Osteoblast (primary cell): Measurements from ENCODE around the gene CPEB4. TPM values are rescaled to one million over a fixed set of nuclear protein-coding genes. Genes with fewer than 3 reads are reported as not detected.

Experiments
- DNase-seq: peaks from one replicate; pipeline ENCODE4 v3.0.0; 2011; ENCODE audit warnings: low spot score, mixed read lengths; ENCODE audit not compliant: insufficient read length; ENCODE audit errors: missing footprints
- H2AFZ ChIP-seq: 2 replicates; pipeline ENCODE4 v1.6.0; 2011; ENCODE audit warnings: mild to moderate bottlenecking, low read length
- H3K27ac ChIP-seq: 2 replicates; pipeline ENCODE4 v1.5.1; 2011; ENCODE audit warnings: mild to moderate bottlenecking, low read depth, low read length, moderate library complexity
- H3K27me3 ChIP-seq: 2 replicates; pipeline ENCODE4 v1.6.0; 2012; ENCODE audit warnings: mild to moderate bottlenecking, control low read depth, inconsistent platforms, low read length, moderate library complexity; ENCODE audit not compliant: insufficient read depth
- H3K36me3 ChIP-seq: 2 replicates; pipeline ENCODE4 v1.5.1; 2011; ENCODE audit warnings: mild to moderate bottlenecking, low read length, control low read depth, moderate library complexity; ENCODE audit not compliant: insufficient read depth
- H3K4me1 ChIP-seq: 2 replicates; pipeline ENCODE4 v1.5.1; 2011; ENCODE audit warnings: mild to moderate bottlenecking, low read length, control low read depth, moderate library complexity; ENCODE audit not compliant: insufficient read depth
- H3K4me2 ChIP-seq: 2 replicates; pipeline ENCODE4 v1.6.0; 2011; ENCODE audit warnings: mild to moderate bottlenecking, low read length; ENCODE audit not compliant: insufficient read depth
- H3K4me3 ChIP-seq: fragments of 200-600 bp; sonication (generic); 3 replicates; pipeline ENCODE4 v1.5.1; 2012; ENCODE audit warnings: mild to moderate bottlenecking, low read length, inconsistent platforms; ENCODE audit not compliant: insufficient read depth
- H3K79me2 ChIP-seq: 2 replicates; pipeline ENCODE4 v1.6.0; 2012; ENCODE audit warnings: mild to moderate bottlenecking, low read length, control low read depth, inconsistent platforms; ENCODE audit not compliant: insufficient read depth
- H3K9me3 ChIP-seq: 2 replicates; pipeline ENCODE4 v1.5.1; 2011; ENCODE audit warnings: low read depth, low read length, control low read depth
- H4K20me1 ChIP-seq: 2 replicates; pipeline ENCODE4 v1.6.0; 2012; ENCODE audit warnings: mild to moderate bottlenecking, low read length, control low read depth; ENCODE audit not compliant: insufficient read depth
- total RNA-seq: library from RNA; depleted of rRNA; stranded (reverse); fragments of >200 nt; gene quantifications from 2 replicates; pipeline ENCODE4 v1.2.3, GENCODE V29; 2012
- TF ChIP-seq, protein P1 (sequence below): IDR thresholded peaks from 2 replicates; pipeline ENCODE4 v1.5.1; 2011; ENCODE audit warnings: mild to moderate bottlenecking, low read depth, low read length, moderate library complexity; ENCODE audit errors: extremely low read depth

CPEB4 gene
- total RNA-seq, 1 donor, result 41.6 TPM

DNA sequence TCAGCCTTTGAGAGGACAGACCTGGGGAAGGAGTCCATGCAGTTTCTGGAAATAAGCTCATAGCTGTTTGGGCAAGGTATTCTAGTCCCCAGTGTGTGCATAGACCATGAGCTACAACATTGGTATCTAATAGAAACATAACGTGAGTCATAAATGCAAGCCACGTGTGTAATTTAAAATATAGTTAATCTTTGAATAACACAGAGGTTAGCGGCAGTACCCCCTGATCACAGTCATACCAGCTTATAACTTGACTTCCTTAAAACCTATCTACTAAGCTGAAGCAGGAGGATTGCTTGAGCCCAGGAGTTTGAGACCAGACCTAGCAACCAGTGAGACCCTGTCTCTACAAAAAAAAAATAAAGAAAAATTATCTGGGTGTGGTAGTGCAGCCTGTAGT lies 46.4 kb upstream of the CPEB4 start:
- no peak overlapping the region for H3K4me3 ChIP-seq
- DNase-seq, result no peak
- H3K27ac ChIP-seq, result no peak overlapping the region
- H4K20me1 ChIP-seq, result no peaks in the 10 kb centered on the region
- H3K36me3 ChIP-seq, result no peaks in the 10 kb centered on the region
- no peak overlapping the region for H3K4me2 ChIP-seq
- H3K9me3 ChIP-seq, result no peaks in the 10 kb centered on the region
- TF ChIP-seq, protein P1, sequence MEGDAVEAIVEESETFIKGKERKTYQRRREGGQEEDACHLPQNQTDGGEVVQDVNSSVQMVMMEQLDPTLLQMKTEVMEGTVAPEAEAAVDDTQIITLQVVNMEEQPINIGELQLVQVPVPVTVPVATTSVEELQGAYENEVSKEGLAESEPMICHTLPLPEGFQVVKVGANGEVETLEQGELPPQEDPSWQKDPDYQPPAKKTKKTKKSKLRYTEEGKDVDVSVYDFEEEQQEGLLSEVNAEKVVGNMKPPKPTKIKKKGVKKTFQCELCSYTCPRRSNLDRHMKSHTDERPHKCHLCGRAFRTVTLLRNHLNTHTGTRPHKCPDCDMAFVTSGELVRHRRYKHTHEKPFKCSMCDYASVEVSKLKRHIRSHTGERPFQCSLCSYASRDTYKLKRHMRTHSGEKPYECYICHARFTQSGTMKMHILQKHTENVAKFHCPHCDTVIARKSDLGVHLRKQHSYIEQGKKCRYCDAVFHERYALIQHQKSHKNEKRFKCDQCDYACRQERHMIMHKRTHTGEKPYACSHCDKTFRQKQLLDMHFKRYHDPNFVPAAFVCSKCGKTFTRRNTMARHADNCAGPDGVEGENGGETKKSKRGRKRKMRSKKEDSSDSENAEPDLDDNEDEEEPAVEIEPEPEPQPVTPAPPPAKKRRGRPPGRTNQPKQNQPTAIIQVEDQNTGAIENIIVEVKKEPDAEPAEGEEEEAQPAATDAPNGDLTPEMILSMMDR, result no peak
- no peak overlapping the region for H2AFZ ChIP-seq
- H3K4me1 ChIP-seq, result no peaks in the 10 kb centered on the region
- H3K79me2 ChIP-seq, result no peaks in the 10 kb centered on the region
- no peaks in the 10 kb centered on the region for H3K27me3 ChIP-seq

DNA sequence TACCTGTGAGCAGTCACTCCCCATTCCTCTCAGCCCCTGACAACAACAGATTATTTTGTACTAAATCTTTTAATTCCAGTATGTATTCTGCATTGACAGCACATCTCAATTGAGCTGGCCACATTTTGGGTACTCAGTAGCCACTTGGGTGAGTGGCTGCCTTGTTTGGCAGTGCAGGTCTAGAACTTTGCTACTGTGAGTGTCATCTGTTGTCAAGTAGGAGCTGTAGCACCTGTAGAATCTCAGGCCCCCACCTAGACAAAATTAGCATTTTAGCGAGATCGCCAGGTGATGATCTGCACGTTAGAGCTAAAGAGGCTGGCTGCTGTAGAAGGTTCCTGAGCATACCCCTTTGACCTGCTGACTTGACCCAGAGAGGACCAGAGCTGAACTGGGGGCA lies 44.4 kb upstream of the CPEB4 start:
- Histone ChIP-seq H3K27ac (no peak overlapping the region), H3K9me3 (no peaks in the 10 kb centered on the region), H3K4me2 (no peak overlapping the region), H3K27me3 (no peaks in the 10 kb centered on the region), H3K79me2 (no peaks in the 10 kb centered on the region), H3K4me1 (no peaks in the 10 kb centered on the region), H3K4me3 (no peak overlapping the region), H3K36me3 (no peaks in the 10 kb centered on the region), H2AFZ (no peak overlapping the region), H4K20me1 (no peaks in the 10 kb centered on the region)
- TF ChIP-seq, protein P1, result no peak
- DNase-seq, result no peak

GRCh38 chr5:173845321-173845720 lies 42.8 kb upstream of the CPEB4 start:
- H3K4me3 ChIP-seq, result no peak overlapping the region
- no peak for DNase-seq
- H2AFZ ChIP-seq, result no peak overlapping the region
- no peaks in the 10 kb centered on the region for H3K36me3 ChIP-seq
- no peaks in the 10 kb centered on the region for H3K27me3 ChIP-seq
- H3K4me1 ChIP-seq, result no peaks in the 10 kb centered on the region
- no peaks in the 10 kb centered on the region for H3K79me2 ChIP-seq
- H3K27ac ChIP-seq, result no peak overlapping the region
- TF ChIP-seq, protein P1, result no peak
- peaks cover 5% of the 10 kb centered on the region for H3K9me3 ChIP-seq
- H4K20me1 ChIP-seq, result no peaks in the 10 kb centered on the region
- no peak overlapping the region for H3K4me2 ChIP-seq

- no peak overlapping the region for H3K4me2 ChIP-seq
- H3K79me2 ChIP-seq, result no peaks in the 10 kb centered on the region
- H3K9me3 ChIP-seq, result peaks cover 5% of the 10 kb centered on the region
- no peaks in the 10 kb centered on the region for H4K20me1 ChIP-seq
- TF ChIP-seq, protein P1, result no peak
- H3K4me1 ChIP-seq, result no peaks in the 10 kb centered on the region
- no peak overlapping the region for H3K4me3 ChIP-seq
- no peak overlapping the region for H2AFZ ChIP-seq
- H3K27me3 ChIP-seq, result no peaks in the 10 kb centered on the region
- no peaks in the 10 kb centered on the region for H3K36me3 ChIP-seq
- no peak overlapping the region for H3K27ac ChIP-seq
- DNase-seq, result no peak
Measured at GRCh38 chr5:173846929-173847501, 41.1 kb upstream of the CPEB4 start.
